GM19372 (cell line): Measurements from ENCODE around the gene SYNGR4.

ENCODE experiments used
- ATAC-seq: cut with Tn5 transposase; IDR thresholded peaks from one replicate; pipeline ENCODE4 v1.9.1; 2021; ENCODE audit warnings: mild to moderate bottlenecking, low read depth, moderate library complexity; ENCODE audit not compliant: unreplicated experiment

The SYNGR4 gene

DNA sequence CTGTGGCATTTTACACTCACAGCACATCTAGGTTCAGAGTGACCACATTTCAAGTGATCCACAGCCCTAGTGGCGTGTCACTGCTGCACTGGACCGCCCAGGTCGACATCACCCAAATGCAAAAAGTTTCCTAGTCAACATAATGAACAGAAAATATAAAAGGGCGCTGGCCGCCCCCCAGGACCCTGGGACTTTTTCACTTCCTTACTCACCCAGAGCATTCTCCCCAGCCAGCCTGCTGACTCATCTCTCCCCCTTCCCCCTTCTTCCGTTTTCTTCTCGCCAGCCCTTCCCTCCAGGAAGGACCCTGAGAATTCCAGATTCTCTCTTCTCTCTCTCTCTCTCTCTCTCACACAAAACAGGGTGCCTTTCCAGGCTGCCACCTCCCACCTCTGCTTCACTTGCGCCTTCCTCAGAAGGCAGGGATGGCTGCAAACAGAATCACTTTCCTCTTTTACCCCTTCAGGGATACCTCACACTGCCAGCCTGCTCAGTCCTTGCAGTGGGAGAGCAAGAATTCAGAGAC lies 60.6 kb downstream of the SYNGR4 start:
- no peak for ATAC-seq
